ENCODE results near the gene PET100. TPM values are rescaled to one million over a fixed set of nuclear protein-coding genes. Genes with fewer than 3 reads are reported as not detected.

PET100 gene
- polyA plus RNA-seq, 1 donor (not counting 4 experiments of a cell fraction or from before 2014, with no cell fraction given): 85.8 TPM

GRCh38 chr19:7600721-7601120, 28.9 kb upstream of the PET100 start:
- Histone ChIP-seq H3K27me3 (ENCODE audit: control insufficient read depth, extremely low read depth, insufficient read depth, low read length) (no peaks in the 10 kb centered on the region), H3K9me3 (ENCODE audit: control insufficient read depth, low read depth, low read length) (no peaks in the 10 kb centered on the region), H3K27ac (ENCODE audit: control insufficient read depth, insufficient read depth, low read length) (no peak overlapping the region), H3K36me3 (ENCODE audit: control insufficient read depth in 2 of 2, extremely low read depth in 1 of 2, insufficient read depth in 2 of 2, low read length in 2 of 2) (peaks cover 0 to 2% of the 10 kb centered on the region in 2 experiments), H3K4me3 (ENCODE audit: control insufficient read depth in 2 of 3, extremely low read depth in 1 of 3, insufficient read depth in 2 of 3, low read depth in 1 of 3, low read length in 3 of 3) (no peak overlapping the region), H4K20me1 (ENCODE audit: control insufficient read depth, extremely low read depth, insufficient read depth, low read length) (peaks cover 8% of the 10 kb centered on the region), H3K4me2 (ENCODE audit: control insufficient read depth, extremely low read depth, insufficient read depth, low read depth, low read length) (no peak overlapping the region), H2AFZ (ENCODE audit: control insufficient read depth, low read length) (no peak overlapping the region), H3K9me1 (ENCODE audit: control insufficient read depth, extremely low read depth, insufficient read depth, low read length) (peaks cover 4% of the 10 kb centered on the region), H3K79me2 (ENCODE audit: control insufficient read depth, insufficient read depth, low read length) (peaks cover 2% of the 10 kb centered on the region), H3K4me1 (ENCODE audit: control insufficient read depth, extremely low read depth, insufficient read depth, low read length) (peaks cover 14% of the 10 kb centered on the region), H3K9ac (ENCODE audit: control insufficient read depth, extremely low read depth, insufficient read depth, low read length) (no peak overlapping the region)
- dilution Hi-C loops (cut with MboI; ENCODE audit: extremely low pct_ligation_motif_present, low sequenced_read_pairs): no loop called here
- TF ChIP-seq EZH2 (IDR thresholded peaks at IDR 0.05; ENCODE audit: low read length): no peak
- TF ChIP-seq CTCF (optimal IDR thresholded peaks at IDR 0.05 in 1 of 3, IDR thresholded peaks at IDR 0.05 in 1 of 3, conservative IDR thresholded peaks at IDR 0.05 in 1 of 3; ENCODE audit: extremely low read depth in 1 of 3, insufficient read depth in 2 of 3, low read length in 3 of 3): no peak
- FAIRE-seq (no peak), DNase-seq (ENCODE audit: low read depth, low spot score) (no peak)

GRCh38 chr19:7602240-7602934, 27.2 kb upstream of the PET100 start:
- DNase-seq (ENCODE audit: low read depth, low spot score) (no peak), FAIRE-seq (no peak)
- peaks cover 5% of the 10 kb centered on the region for H3K4me1 ChIP-seq (ENCODE audit: control insufficient read depth, extremely low read depth, insufficient read depth, low read length)
- TF ChIP-seq CTCF (optimal IDR thresholded peaks at IDR 0.05 in 1 of 3, IDR thresholded peaks at IDR 0.05 in 1 of 3, conservative IDR thresholded peaks at IDR 0.05 in 1 of 3; ENCODE audit: extremely low read depth in 1 of 3, insufficient read depth in 2 of 3, low read length in 3 of 3): no peak
- no peak for TF ChIP-seq EZH2 (IDR thresholded peaks at IDR 0.05; ENCODE audit: low read length)
- H3K36me3 ChIP-seq (ENCODE audit: control insufficient read depth in 2 of 2, extremely low read depth in 1 of 2, insufficient read depth in 2 of 2, low read length in 2 of 2): peaks cover 0 to 7% of the 10 kb centered on the region in 2 experiments
- peaks cover 8% of the 10 kb centered on the region for H4K20me1 ChIP-seq (ENCODE audit: control insufficient read depth, extremely low read depth, insufficient read depth, low read length)
- H3K9me3 ChIP-seq (ENCODE audit: control insufficient read depth, low read depth, low read length): no peaks in the 10 kb centered on the region
- dilution Hi-C loops (cut with MboI; ENCODE audit: extremely low pct_ligation_motif_present, low sequenced_read_pairs): no loop called here
- H3K4me3 ChIP-seq (ENCODE audit: control insufficient read depth in 2 of 3, extremely low read depth in 1 of 3, insufficient read depth in 2 of 3, low read depth in 1 of 3, low read length in 3 of 3): no peak overlapping the region
- no peak overlapping the region for H2AFZ ChIP-seq (ENCODE audit: control insufficient read depth, low read length)
- H3K4me2 ChIP-seq (ENCODE audit: control insufficient read depth, extremely low read depth, insufficient read depth, low read depth, low read length): no peak overlapping the region
- H3K9me1 ChIP-seq (ENCODE audit: control insufficient read depth, extremely low read depth, insufficient read depth, low read length): peaks cover 4% of the 10 kb centered on the region
- no peak overlapping the region for H3K27ac ChIP-seq (ENCODE audit: control insufficient read depth, insufficient read depth, low read length)
- H3K79me2 ChIP-seq (ENCODE audit: control insufficient read depth, insufficient read depth, low read length): peaks cover 2% of the 10 kb centered on the region
- no peak overlapping the region for H3K9ac ChIP-seq (ENCODE audit: control insufficient read depth, extremely low read depth, insufficient read depth, low read length)
- H3K27me3 ChIP-seq (ENCODE audit: control insufficient read depth, extremely low read depth, insufficient read depth, low read length): no peaks in the 10 kb centered on the region
